Caco-2 (cell line): Measurements from ENCODE around the gene APOA5. TPM values are rescaled to one million over a fixed set of nuclear protein-coding genes. Genes with fewer than 3 reads are reported as not detected.
A peak's percentile ranks its signal among the peaks of the same experiment; 100 is the strongest.

ENCODE experiments used
- Bru-seq: library from RNA; stranded (reverse); fragments of 400-500 nt; gene quantifications from one replicate; lab custom pipeline; 2021; lab: Mats Ljungman, UMichigan
- BruChase-seq, 2 experiments: library from RNA; stranded (reverse); fragments of 400-500 nt; gene quantifications; one replicate each; lab custom pipeline; 2021; lab: Mats Ljungman, UMichigan
- BruUV-seq: library from RNA; stranded (reverse); fragments of 400-500 nt; replicated peaks from 2 replicates; lab custom pipeline; 2021; lab: Mats Ljungman, UMichigan
- CTCF ChIA-PET: fragments of 300-600 bp; sonication (Branson Sonifier 250); formaldehyde crosslinking; loops from one replicate; lab custom pipeline; 2022; ENCODE audit warnings: antibody characterized with exemption; lab: Charles Lee
- POLR2A ChIA-PET: fragments of 300-600 bp; sonication (Branson Sonifier 250); formaldehyde crosslinking; loops from one replicate; lab custom pipeline; 2022; ENCODE audit warnings: antibody characterized with exemption; lab: Charles Lee
- DNase-seq, 2 experiments: peaks; one replicate each; pipeline versions ENCODE4 v3.0.0 to v3.0.0-alpha.2; 2020 to 2022
- H3K27me3 ChIP-seq: replicated peaks from 2 replicates; pipeline ENCODE4 v1.6.0; 2011; ENCODE audit warnings: low read length; ENCODE audit not compliant: control insufficient read depth, insufficient read depth
- H3K36me3 ChIP-seq: 2 replicates; pipeline ENCODE4 v1.5.1; 2011; ENCODE audit warnings: low read length; ENCODE audit not compliant: control insufficient read depth, insufficient read depth
- H3K4me1 ChIP-seq: fragments of 250-450 bp; sonication (Bioruptor Pico); 2 replicates; pipeline ENCODE4 v1.5.1; 2020; ENCODE audit warnings: mild to moderate bottlenecking
- H3K4me3 ChIP-seq: 2 replicates; pipeline ENCODE4 v1.5.1; 2011; ENCODE audit warnings: low read depth, mild to moderate bottlenecking, control low read depth, low read length
- H3K9me3 ChIP-seq: fragments of 250-450 bp; sonication (Bioruptor Pico); 2 replicates; pipeline ENCODE4 v1.5.1; 2020; ENCODE audit warnings: mild to moderate bottlenecking, moderate library complexity
- H3K27ac Mint-ChIP-seq: one replicate; pipeline ENCODE4 v1.8.0; 2022; ENCODE audit warnings: mixed read lengths; ENCODE audit not compliant: unreplicated experiment
- H3K27me3 Mint-ChIP-seq: one replicate; pipeline ENCODE4 v1.8.0; 2022; ENCODE audit warnings: mixed read lengths; ENCODE audit not compliant: insufficient read depth, unreplicated experiment
- H3K36me3 Mint-ChIP-seq: one replicate; pipeline ENCODE4 v1.8.0; 2022; ENCODE audit warnings: mild to moderate bottlenecking, mixed read lengths; ENCODE audit not compliant: insufficient read depth, unreplicated experiment
- H3K4me1 Mint-ChIP-seq: one replicate; pipeline ENCODE4 v1.8.0; 2022; ENCODE audit warnings: low read depth, mixed read lengths; ENCODE audit not compliant: unreplicated experiment
- H3K4me3 Mint-ChIP-seq: one replicate; pipeline ENCODE4 v1.8.0; 2022; ENCODE audit warnings: mild to moderate bottlenecking, moderate library complexity, mixed read lengths; ENCODE audit not compliant: unreplicated experiment
- H3K9me3 Mint-ChIP-seq: one replicate; pipeline ENCODE4 v1.8.0; 2022; ENCODE audit warnings: mixed read lengths; ENCODE audit not compliant: unreplicated experiment
- intact Hi-C: fragments of 100-400 bp; cut with micrococcal nuclease; formaldehyde crosslinking; loops from one replicate; pipeline ENCODE4 v1.10.0; 2022; ENCODE audit not compliant: unreplicated experiment
- long read RNA-seq: library from polyadenylated mRNA; stranded (forward); transcript quantifications from one replicate; pipeline ENCODE4 v2.0.0, GENCODE V29; 2022
- total RNA-seq: library from RNA; stranded (reverse); gene quantifications from 2 replicates; pipeline ENCODE4 v1.2.3, GENCODE V29; 2022
- TF ChIP-seq, protein P1 (sequence below), 2 experiments: fragments of 200-600 bp in 1 of 2; IDR thresholded peaks; 1 replicate in 1 of 2; 2 replicates in 1 of 2; pipeline versions ENCODE4 v1.5.1 to v1.8.0; 2011 to 2022; ENCODE audit warnings: antibody characterized with exemption in 1 of 2, control low read depth in 1 of 2, inconsistent platforms in 1 of 2, low read depth in 1 of 2, low read length in 1 of 2, mild to moderate bottlenecking in 1 of 2, moderate library complexity in 1 of 2; ENCODE audit not compliant: insufficient read depth in 1 of 2, severe bottlenecking in 1 of 2, unreplicated experiment in 1 of 2

The APOA5 gene, protein sequence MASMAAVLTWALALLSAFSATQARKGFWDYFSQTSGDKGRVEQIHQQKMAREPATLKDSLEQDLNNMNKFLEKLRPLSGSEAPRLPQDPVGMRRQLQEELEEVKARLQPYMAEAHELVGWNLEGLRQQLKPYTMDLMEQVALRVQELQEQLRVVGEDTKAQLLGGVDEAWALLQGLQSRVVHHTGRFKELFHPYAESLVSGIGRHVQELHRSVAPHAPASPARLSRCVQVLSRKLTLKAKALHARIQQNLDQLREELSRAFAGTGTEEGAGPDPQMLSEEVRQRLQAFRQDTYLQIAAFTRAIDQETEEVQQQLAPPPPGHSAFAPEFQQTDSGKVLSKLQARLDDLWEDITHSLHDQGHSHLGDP
- total RNA-seq (1.5 and 2.5 TPM in 2 replicates), Bru-seq, nascent RNA (percentile 31 among the genes with signal in this experiment), BruChase-seq, experiment 1, labeled RNA remaining after a 2-hour chase (percentile 21 among the genes with signal in this experiment), BruChase-seq, experiment 2, labeled RNA remaining after a 6-hour chase (percentile 29 among the genes with signal in this experiment)
- long read RNA-seq = 0 reads

DNA sequence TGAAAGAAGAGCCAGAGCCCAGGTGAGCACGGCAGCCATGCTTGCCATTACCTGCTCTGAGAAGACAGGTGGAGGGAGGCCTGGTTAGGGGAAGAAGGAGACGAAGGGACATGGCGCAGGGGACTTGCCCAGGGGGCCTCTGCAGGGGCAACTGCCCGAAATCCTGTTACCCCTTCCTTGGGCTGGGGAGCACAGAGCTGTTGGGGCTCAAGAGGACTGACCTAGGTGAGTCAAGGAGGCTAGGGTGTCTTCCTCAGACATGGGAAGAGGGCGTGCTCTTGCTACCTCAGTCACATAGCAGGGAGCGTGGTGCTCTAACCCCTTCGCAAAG is at the start of gene APOA5:
Gene APOA5 (minus strand): TSS at position 67 of the 331 bp plus-strand sequence. CDS start 19 bp downstream, at position 48.
- BruUV-seq = no TSS peak

DNA sequence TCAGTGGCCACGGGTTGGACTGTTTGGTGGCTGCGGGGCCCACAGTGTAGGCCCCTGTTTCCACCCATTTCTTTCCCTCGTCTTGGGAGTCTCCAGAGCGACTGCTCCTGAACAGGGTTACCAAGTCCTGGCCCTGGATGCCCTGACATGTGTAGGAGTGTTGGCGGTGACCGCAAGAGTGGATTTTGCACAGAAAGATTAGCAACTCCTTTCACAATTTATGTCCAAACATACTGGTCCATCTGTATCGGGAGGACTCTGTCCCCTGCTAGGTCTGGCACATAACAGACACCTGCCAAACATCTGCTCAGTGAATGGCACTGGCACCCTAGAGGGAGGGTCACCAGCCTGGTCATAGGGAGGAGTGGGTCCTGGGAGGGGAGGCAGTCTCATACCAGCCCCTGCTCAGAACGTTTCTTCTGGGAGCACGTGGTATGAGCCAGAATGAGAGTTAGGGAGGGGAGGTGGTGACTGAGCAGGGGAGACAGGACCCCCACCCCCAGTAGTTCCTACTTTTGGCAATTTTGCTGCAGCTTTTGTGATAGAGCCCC is 49.1 kb upstream of the APOA5 start:
- peak overlapping the region; percentile 27 for H3K27ac Mint-ChIP-seq
- BruUV-seq = no TSS peak

More for the DNA sequence above, at the start of gene APOA5:
- peaks cover 4% of the 10 kb centered on the region for H3K9me3 ChIP-seq
- H3K4me1 ChIP-seq = peaks cover 50% of the 10 kb centered on the region
- DNase-seq = no peak
- H3K4me1 Mint-ChIP-seq = peaks cover 40% of the 10 kb centered on the region
- POLR2A ChIA-PET = interaction anchor here (1.3 to 2.1 kb wide), 2 partner anchors 37 to 45 kb away, joined by 8 to 11 read pairs; partner anchors contain the start of genes APOA1 and APOC3
- TF ChIP-seq, protein P1, sequence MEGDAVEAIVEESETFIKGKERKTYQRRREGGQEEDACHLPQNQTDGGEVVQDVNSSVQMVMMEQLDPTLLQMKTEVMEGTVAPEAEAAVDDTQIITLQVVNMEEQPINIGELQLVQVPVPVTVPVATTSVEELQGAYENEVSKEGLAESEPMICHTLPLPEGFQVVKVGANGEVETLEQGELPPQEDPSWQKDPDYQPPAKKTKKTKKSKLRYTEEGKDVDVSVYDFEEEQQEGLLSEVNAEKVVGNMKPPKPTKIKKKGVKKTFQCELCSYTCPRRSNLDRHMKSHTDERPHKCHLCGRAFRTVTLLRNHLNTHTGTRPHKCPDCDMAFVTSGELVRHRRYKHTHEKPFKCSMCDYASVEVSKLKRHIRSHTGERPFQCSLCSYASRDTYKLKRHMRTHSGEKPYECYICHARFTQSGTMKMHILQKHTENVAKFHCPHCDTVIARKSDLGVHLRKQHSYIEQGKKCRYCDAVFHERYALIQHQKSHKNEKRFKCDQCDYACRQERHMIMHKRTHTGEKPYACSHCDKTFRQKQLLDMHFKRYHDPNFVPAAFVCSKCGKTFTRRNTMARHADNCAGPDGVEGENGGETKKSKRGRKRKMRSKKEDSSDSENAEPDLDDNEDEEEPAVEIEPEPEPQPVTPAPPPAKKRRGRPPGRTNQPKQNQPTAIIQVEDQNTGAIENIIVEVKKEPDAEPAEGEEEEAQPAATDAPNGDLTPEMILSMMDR (IDR thresholded peaks at IDR 0.05; ENCODE audit: insufficient read depth in 1 of 2, low read depth in 1 of 2, low read length in 1 of 2, severe bottlenecking in 1 of 2, unreplicated experiment in 1 of 2) = no peak
- no peaks in the 10 kb centered on the region for H3K27me3 Mint-ChIP-seq
- H3K4me3 ChIP-seq = no peak within 1 kb of the TSS
- CTCF ChIA-PET = interaction anchor here (0.6 to 5.5 kb wide), 24 partner anchors 9 to 435 kb away, joined by 3 to 52 read pairs (median 4); partner anchors contain the start of genes APOA1, APOA4 and APOC3
- peaks cover 14% of the 10 kb centered on the region for H3K9me3 Mint-ChIP-seq
- no peaks in the 10 kb centered on the region for H3K27me3 ChIP-seq
- H3K36me3 Mint-ChIP-seq = peaks cover 13% of the 10 kb centered on the region
- no peaks in the 10 kb centered on the region for H3K36me3 ChIP-seq
- intact Hi-C loops = loop anchor here (1.0 kb wide), 3 partner anchors 17 to 315 kb away; no protein-coding TSS in a partner anchor
- peak within 1 kb of the TSS; percentile 26 for H3K27ac Mint-ChIP-seq
- no peak within 1 kb of the TSS for H3K4me3 Mint-ChIP-seq

More for the DNA sequence above, 49.1 kb upstream of the APOA5 start:
- Mint-ChIP-seq H3K27me3 (no peaks in the 10 kb centered on the region), H3K4me3 (no peak overlapping the region), H3K9me3 (no peaks in the 10 kb centered on the region), H3K4me1 (peaks cover 61% of the 10 kb centered on the region), H3K36me3 (peaks cover 54% of the 10 kb centered on the region)
- H3K27me3 ChIP-seq = no peaks in the 10 kb centered on the region
- no peak overlapping the region for H3K4me3 ChIP-seq
- no peak for DNase-seq
- intact Hi-C loops = no loop called here
- POLR2A ChIA-PET = interaction anchor here (0.6 kb wide), 1 partner anchor 65 kb away, joined by 10 read pairs; no protein-coding TSS in a partner anchor
- H3K9me3 ChIP-seq = no peaks in the 10 kb centered on the region
- H3K36me3 ChIP-seq = peaks cover 9% of the 10 kb centered on the region; the same call in 1 of the 2 replicates
- CTCF ChIA-PET = interaction anchor here (1.1 to 1.3 kb wide), 3 partner anchors 11 to 53 kb away, joined by 3 to 4 read pairs (median 3); partner anchors contain the start of genes APOA5, APOC3 and ZPR1
- TF ChIP-seq, protein P1 (IDR thresholded peaks at IDR 0.05; ENCODE audit: insufficient read depth in 1 of 2, low read depth in 1 of 2, low read length in 1 of 2, severe bottlenecking in 1 of 2, unreplicated experiment in 1 of 2) = no peak
- peaks cover 81% of the 10 kb centered on the region for H3K4me1 ChIP-seq
